Neural progenitor cell (in vitro differentiated cells): Measurements from ENCODE around the gene MACROD2. TPM values are rescaled to one million over a fixed set of nuclear protein-coding genes. Genes with fewer than 3 reads are reported as not detected.

Experiments
- DNase-seq: peaks from one replicate; pipeline ENCODE4 v3.0.0-alpha.2; 2016; ENCODE audit warnings: low spot score
- H2AFZ ChIP-seq: fragments of 200-600 bp; sonication (generic); replicated peaks from 2 replicates; pipeline ENCODE4 v1.6.1; 2016; ENCODE audit warnings: antibody characterized with exemption
- H3F3A ChIP-seq: fragments of 200-600 bp; sonication (generic); 2 replicates; pipeline ENCODE4 v1.6.1; 2016; ENCODE audit warnings: antibody characterized with exemption, low read depth
- H3K27ac ChIP-seq: fragments of 200-600 bp; sonication (generic); 2 replicates; pipeline ENCODE4 v1.5.1; 2016; ENCODE audit warnings: mild to moderate bottlenecking
- H3K27me3 ChIP-seq: fragments of 200-600 bp; sonication (generic); 2 replicates; pipeline ENCODE4 v1.6.1; 2016; ENCODE audit warnings: mild to moderate bottlenecking, moderate library complexity
- H3K36me3 ChIP-seq: fragments of 200-600 bp; sonication (generic); 2 replicates; pipeline ENCODE4 v1.5.1; 2016
- H3K4me1 ChIP-seq: fragments of 200-600 bp; sonication (generic); 2 replicates; pipeline ENCODE4 v1.6.1; 2016; ENCODE audit warnings: mixed run types
- H3K4me2 ChIP-seq: fragments of 200-600 bp; sonication (generic); 2 replicates; pipeline ENCODE4 v1.6.1; 2016
- H3K4me3 ChIP-seq: fragments of 200-600 bp; sonication (generic); 2 replicates; pipeline ENCODE4 v1.5.1; 2016
- H3K79me2 ChIP-seq: fragments of 200-600 bp; sonication (generic); 2 replicates; pipeline ENCODE4 v1.6.1; 2016; ENCODE audit warnings: low read depth
- H3K9ac ChIP-seq: fragments of 200-600 bp; sonication (generic); 2 replicates; pipeline ENCODE4 v1.6.1; 2016
- H3K9me3 ChIP-seq: fragments of 200-600 bp; sonication (generic); 2 replicates; pipeline ENCODE4 v1.5.1; 2016; ENCODE audit warnings: low read depth
- H4K20me1 ChIP-seq: fragments of 200-600 bp; sonication (generic); 2 replicates; pipeline ENCODE4 v1.6.1; 2016; ENCODE audit warnings: low read depth
- H3K27ac Mint-ChIP-seq: 3 replicates; pipeline ENCODE4 v1.8.0; 2021; ENCODE audit warnings: mixed read lengths
- H3K27me3 Mint-ChIP-seq: 2 replicates; pipeline ENCODE4 v1.8.0; 2022; ENCODE audit warnings: low read depth, mild to moderate bottlenecking, inconsistent platforms, moderate library complexity, mixed read lengths; ENCODE audit not compliant: insufficient read depth
- H3K36me3 Mint-ChIP-seq: 3 replicates; pipeline ENCODE4 v1.8.0; 2021; ENCODE audit warnings: mixed read lengths
- H3K4me1 Mint-ChIP-seq: 3 replicates; pipeline ENCODE4 v1.8.0; 2021; ENCODE audit warnings: mixed read lengths
- H3K4me3 Mint-ChIP-seq: 3 replicates; pipeline ENCODE4 v1.8.0; 2021; ENCODE audit warnings: mild to moderate bottlenecking, moderate library complexity, mixed read lengths
- H3K9me3 Mint-ChIP-seq: 3 replicates; pipeline ENCODE4 v1.8.0; 2020; ENCODE audit warnings: mixed read lengths
- CTCF ChIP-seq: fragments of 200-600 bp; sonication (generic); IDR thresholded peaks from 2 replicates; pipeline ENCODE4 v1.5.1; 2017; ENCODE audit warnings: antibody characterized with exemption, mild to moderate bottlenecking
- EZH2 ChIP-seq: fragments of 200-600 bp; sonication (generic); IDR thresholded peaks from 2 replicates; pipeline ENCODE4 v1.6.1; 2017; ENCODE audit warnings: antibody characterized with exemption, mild to moderate bottlenecking, moderate library complexity
- EZH2phosphoT487 ChIP-seq: fragments of 200-600 bp; sonication (generic); IDR thresholded peaks from 2 replicates; pipeline ENCODE4 v1.6.1; 2017; ENCODE audit warnings: antibody characterized with exemption
- total RNA-seq: library from RNA; depleted of rRNA; stranded (reverse); fragments of >200 nt; gene quantifications from 2 replicates; pipeline ENCODE4 v1.2.3, GENCODE V29; 2015; ENCODE audit warnings: low replicate concordance

Gene MACROD2
- total RNA-seq, 1 donor from 2014 or later = 11.9 TPM

DNA sequence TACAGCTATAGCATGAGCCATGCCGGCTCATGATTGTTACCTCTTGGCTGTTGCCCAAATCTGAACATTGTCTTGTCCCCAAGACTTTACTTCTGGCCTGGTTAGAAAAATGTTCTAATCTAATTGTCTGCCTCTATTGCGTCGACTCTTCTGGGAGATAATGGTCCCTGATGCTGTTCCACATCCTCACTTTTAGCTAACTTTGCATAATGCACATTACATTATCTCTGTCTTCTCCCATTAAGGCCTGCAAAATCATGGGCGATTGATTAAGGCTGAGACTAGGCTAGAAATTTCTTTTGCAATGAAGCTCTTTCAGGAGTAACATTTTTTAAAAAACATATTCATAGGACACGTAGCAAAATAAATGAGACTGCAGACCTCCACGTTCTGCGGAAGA, 1616.9 kb downstream of the MACROD2 start:
- Mint-ChIP-seq H3K4me3 (no peak overlapping the region), H3K36me3 (peaks cover 2% of the 10 kb centered on the region), H3K9me3 (no peaks in the 10 kb centered on the region), H3K27ac (no peak overlapping the region), H3K4me1 (peaks cover 7% of the 10 kb centered on the region), H3K27me3 (no peaks in the 10 kb centered on the region)
- Histone ChIP-seq H3K27ac (no peak overlapping the region), H2AFZ (no peak overlapping the region), H3K79me2 (no peaks in the 10 kb centered on the region), H3K4me2 (no peak overlapping the region), H3K27me3 (no peaks in the 10 kb centered on the region), H4K20me1 (no peaks in the 10 kb centered on the region), H3K4me1 (peaks cover 3% of the 10 kb centered on the region), H3F3A (no peaks in the 10 kb centered on the region), H3K9ac (no peak overlapping the region), H3K9me3 (no peaks in the 10 kb centered on the region), H3K36me3 (no peaks in the 10 kb centered on the region), H3K4me3 (no peak overlapping the region)
- no peak for TF ChIP-seq EZH2
- no peak for DNase-seq

DNA sequence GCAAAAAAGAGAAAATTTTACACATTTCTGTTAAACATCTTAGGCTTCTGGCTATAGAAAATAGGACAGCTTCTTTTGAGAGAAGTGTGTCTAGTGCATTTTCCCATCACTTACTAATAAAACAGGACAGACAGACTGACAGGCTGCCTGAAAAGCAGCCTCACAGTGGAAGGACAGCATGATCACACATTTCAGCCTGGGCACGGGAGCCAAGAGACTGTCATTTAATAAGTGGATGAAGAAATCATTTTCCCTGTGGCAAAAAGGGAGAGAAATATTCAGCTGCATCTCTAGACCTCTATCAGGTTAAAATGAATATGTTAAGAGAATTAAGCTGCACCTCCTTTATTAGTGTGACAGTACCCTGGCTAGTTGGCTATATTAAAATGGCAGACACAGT, 1617.5 kb downstream of the MACROD2 start:
- no peak overlapping the region for H3K27ac ChIP-seq
- H3K9ac ChIP-seq = no peak overlapping the region
- H3K4me1 Mint-ChIP-seq = peaks cover 7% of the 10 kb centered on the region
- peaks cover 3% of the 10 kb centered on the region for H3K4me1 ChIP-seq
- peaks cover 3% of the 10 kb centered on the region for H3K9me3 Mint-ChIP-seq
- no peaks in the 10 kb centered on the region for H4K20me1 ChIP-seq
- no peak overlapping the region for H3K4me3 Mint-ChIP-seq
- H3K36me3 ChIP-seq = no peaks in the 10 kb centered on the region
- no peaks in the 10 kb centered on the region for H3F3A ChIP-seq
- no peaks in the 10 kb centered on the region for H3K79me2 ChIP-seq
- H3K9me3 ChIP-seq = no peaks in the 10 kb centered on the region
- H3K27ac Mint-ChIP-seq = no peak overlapping the region
- H2AFZ ChIP-seq = peak overlapping the region; percentile 3
- no peak for DNase-seq
- H3K27me3 Mint-ChIP-seq = no peaks in the 10 kb centered on the region
- TF ChIP-seq EZH2phosphoT487 (no peak), CTCF (no peak), EZH2 (no peak)
- H3K4me3 ChIP-seq = no peak overlapping the region
- H3K36me3 Mint-ChIP-seq = peaks cover 2% of the 10 kb centered on the region
- no peak overlapping the region for H3K4me2 ChIP-seq
- no peaks in the 10 kb centered on the region for H3K27me3 ChIP-seq

DNA sequence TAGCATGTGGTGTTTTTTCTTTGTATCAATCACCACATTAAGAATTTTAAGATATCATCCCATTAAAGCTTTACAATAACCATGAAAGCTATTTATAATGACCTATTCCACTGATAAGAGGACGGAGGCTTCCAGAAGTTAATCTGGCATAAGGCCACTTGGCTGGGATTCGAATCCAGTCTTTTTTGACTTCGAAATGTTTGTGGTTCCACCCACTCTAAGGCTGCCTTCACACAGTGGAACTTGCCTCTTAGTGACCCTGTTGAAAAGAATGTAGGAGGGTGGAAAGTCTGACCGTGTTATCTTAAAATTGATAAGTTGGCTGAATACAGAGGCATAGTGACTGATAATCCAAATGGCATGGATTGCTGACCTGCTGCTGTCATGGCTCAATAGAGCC, 1618.2 kb downstream of the MACROD2 start:
- peaks cover 2% of the 10 kb centered on the region for H3K36me3 Mint-ChIP-seq
- H3K27me3 Mint-ChIP-seq = no peaks in the 10 kb centered on the region
- peaks cover 7% of the 10 kb centered on the region for H3K4me1 Mint-ChIP-seq
- H2AFZ ChIP-seq = no peak overlapping the region
- no peak overlapping the region for H3K9ac ChIP-seq
- H3K9me3 ChIP-seq = no peaks in the 10 kb centered on the region
- TF ChIP-seq EZH2phosphoT487 (no peak), EZH2 (no peak), CTCF (no peak)
- no peaks in the 10 kb centered on the region for H4K20me1 ChIP-seq
- no peak overlapping the region for H3K4me2 ChIP-seq
- H3K4me3 ChIP-seq = no peak overlapping the region
- H3K4me3 Mint-ChIP-seq = no peak overlapping the region
- H3K27ac Mint-ChIP-seq = no peak overlapping the region
- peaks cover 2% of the 10 kb centered on the region for H3K4me1 ChIP-seq
- H3K79me2 ChIP-seq = no peaks in the 10 kb centered on the region
- no peaks in the 10 kb centered on the region for H3F3A ChIP-seq
- DNase-seq = no peak
- H3K36me3 ChIP-seq = no peaks in the 10 kb centered on the region
- no peaks in the 10 kb centered on the region for H3K27me3 ChIP-seq
- peaks cover 4% of the 10 kb centered on the region for H3K9me3 Mint-ChIP-seq
- H3K27ac ChIP-seq = no peak overlapping the region

GRCh38 chr20:15616626-15617025, 1621.3 kb downstream of the MACROD2 start:
- no peak for DNase-seq
- Histone ChIP-seq H3K27me3 (no peaks in the 10 kb centered on the region), H3K36me3 (no peaks in the 10 kb centered on the region), H3K79me2 (no peaks in the 10 kb centered on the region), H3F3A (no peaks in the 10 kb centered on the region), H4K20me1 (no peaks in the 10 kb centered on the region), H3K4me1 (no peaks in the 10 kb centered on the region), H3K9me3 (no peaks in the 10 kb centered on the region), H3K4me3 (no peak overlapping the region), H3K27ac (no peak overlapping the region), H3K4me2 (no peak overlapping the region), H2AFZ (no peak overlapping the region), H3K9ac (no peak overlapping the region)
- TF ChIP-seq CTCF = no peak
- Mint-ChIP-seq H3K4me1 (peaks cover 7% of the 10 kb centered on the region), H3K9me3 (peaks cover 4% of the 10 kb centered on the region), H3K36me3 (peaks cover 2% of the 10 kb centered on the region), H3K4me3 (no peak overlapping the region), H3K27ac (no peak overlapping the region), H3K27me3 (peaks cover 2% of the 10 kb centered on the region)
